SK-N-SH (cell line): ENCODE data around the gene STOX1. TPM values are rescaled to one million over a fixed set of nuclear protein-coding genes. Genes with fewer than 3 reads are reported as not detected.

ENCODE experiments used
- CTCF ChIA-PET: fragments of 300-600, 350-600 bp; formaldehyde crosslinking; extraction: SDS; loops from one replicate; lab custom pipeline; 2021; lab: Yijun Ruan, JAX
- POLR2A ChIA-PET: fragments of 350-600 bp; sonication (Branson Sonifier 250); formaldehyde crosslinking; extraction: SDS; loops from one replicate; lab custom pipeline; 2020; ENCODE audit warnings: antibody characterized with exemption, inconsistent platforms; lab: Yijun Ruan, JAX
- DNase-seq: peaks from one replicate; pipeline ENCODE4 v3.0.0; 2012
- H2AFZ ChIP-seq: fragments of 200-600 bp; sonication (generic); 2 replicates; pipeline ENCODE4 v1.8.1; 2016; ENCODE audit warnings: antibody characterized with exemption, mild to moderate bottlenecking, low read depth
- H3F3A ChIP-seq: fragments of 200-600 bp; sonication (generic); replicated peaks from 2 replicates; pipeline ENCODE3; 2016; ENCODE audit warnings: antibody characterized with exemption, mild to moderate bottlenecking; ENCODE audit not compliant: insufficient read depth
- H3K27ac ChIP-seq, 2 experiments: fragments of 200-500 bp in 1 of 2; fragments of 200-600 bp in 1 of 2; sonication (Bioruptor generic) in 1 of 2; sonication (generic), shearing (Covaris generic) in 1 of 2; 2 replicates each; pipeline versions ENCODE4 v1.5.1 to v1.6.1; 2014 to 2016; ENCODE audit warnings: low read depth in 2 of 2, inconsistent platforms in 1 of 2, low read length in 1 of 2, mild to moderate bottlenecking in 1 of 2, mixed read lengths in 1 of 2
- H3K27me3 ChIP-seq: fragments of 200-600 bp; sonication (generic), shearing (Covaris generic); 2 replicates; pipeline ENCODE4 v1.6.1; 2016; ENCODE audit warnings: mixed run types; ENCODE audit not compliant: insufficient read depth
- H3K36me3 ChIP-seq, 2 experiments: fragments of 200-500 bp in 1 of 2; fragments of 200-600 bp in 1 of 2; sonication (Bioruptor generic) in 1 of 2; sonication (generic) in 1 of 2; replicated peaks in 1 of 2; 2 replicates each; pipeline versions ENCODE3 to v1.5.1; 2014 to 2016; ENCODE audit warnings: low read length in 1 of 2, mild to moderate bottlenecking in 1 of 2; ENCODE audit not compliant: insufficient read depth in 2 of 2, control insufficient read depth in 1 of 2
- H3K4me1 ChIP-seq, 2 experiments: fragments of 200-500 bp in 1 of 2; fragments of 200-600 bp in 1 of 2; sonication (Bioruptor generic) in 1 of 2; sonication (generic), shearing (Covaris generic) in 1 of 2; 2 replicates each; pipeline versions ENCODE4 v1.5.1 to v1.6.1; 2014 to 2016; ENCODE audit warnings: low read depth in 1 of 2, low read length in 1 of 2, mixed run types in 1 of 2; ENCODE audit not compliant: insufficient read depth in 2 of 2, control insufficient read depth in 1 of 2
- H3K4me2 ChIP-seq: fragments of 200-600 bp; sonication (generic), shearing (Covaris generic); 2 replicates; pipeline ENCODE4 v1.6.1; 2017; ENCODE audit warnings: mixed run types
- H3K4me3 ChIP-seq, 2 experiments: fragments of 200-500 bp in 1 of 2; fragments of 200-600 bp in 1 of 2; sonication (Bioruptor generic) in 1 of 2; sonication (generic), shearing (Covaris generic) in 1 of 2; 2 replicates each; pipeline versions ENCODE4 v1.5.1 to v1.8.1; 2014 to 2016; ENCODE audit warnings: low read depth in 2 of 2, inconsistent platforms in 1 of 2, low read length in 1 of 2, mild to moderate bottlenecking in 1 of 2, mixed read lengths in 1 of 2, moderate library complexity in 1 of 2
- H3K79me2 ChIP-seq: fragments of 200-600 bp; sonication (generic); 2 replicates; pipeline ENCODE4 v1.8.1; 2017; ENCODE audit warnings: mild to moderate bottlenecking; ENCODE audit not compliant: insufficient read depth
- H3K9ac ChIP-seq: fragments of 200-600 bp; sonication (generic); 2 replicates; pipeline ENCODE4 v1.6.1; 2017; ENCODE audit warnings: mixed run types
- H3K9me2 ChIP-seq: fragments of 200-600 bp; sonication (generic); 2 replicates; pipeline ENCODE4 v1.6.1; 2017; ENCODE audit warnings: mixed run types
- H3K9me3 ChIP-seq: fragments of 200-600 bp; sonication (generic); 2 replicates; pipeline ENCODE4 v1.6.1; 2017; ENCODE audit warnings: mixed run types, mild to moderate bottlenecking, moderate library complexity
- H4K20me1 ChIP-seq: fragments of 200-600 bp; sonication (generic); 2 replicates; pipeline ENCODE4 v1.6.1; 2017; ENCODE audit warnings: mild to moderate bottlenecking, mixed run types; ENCODE audit not compliant: insufficient read depth
- ELF1 ChIP-seq: IDR thresholded peaks from 2 replicates; pipeline ENCODE4 v1.4.0; 2012
- EP300 ChIP-seq, 2 experiments: IDR thresholded peaks; 2 replicates each; pipeline versions ENCODE4 v1.4.0 to v1.6.1; 2012; ENCODE audit warnings: borderline replicate concordance in 1 of 2, low read depth in 1 of 2, low read length in 1 of 2
- FOSL2 ChIP-seq: IDR thresholded peaks from 2 replicates; pipeline ENCODE4 v1.4.0; 2012; ENCODE audit warnings: low read depth, mild to moderate bottlenecking, moderate library complexity, borderline replicate concordance
- FOXJ3 ChIP-seq: sonication (generic); formaldehyde crosslinking; IDR thresholded peaks from 2 replicates; pipeline ENCODE4 v1.5.1; 2020; ENCODE audit warnings: mild to moderate bottlenecking, missing genetic modification reagents
- FOXM1 ChIP-seq: IDR thresholded peaks from 2 replicates; pipeline ENCODE4 v1.4.0; 2012; ENCODE audit warnings: low read depth, mild to moderate bottlenecking
- GABPA ChIP-seq: IDR thresholded peaks from 2 replicates; pipeline ENCODE4 v1.4.0; 2012; ENCODE audit warnings: low read depth, mild to moderate bottlenecking
- GATA2 ChIP-seq: sonication (generic); formaldehyde crosslinking; IDR thresholded peaks from 2 replicates; pipeline ENCODE4 v1.5.0; 2020; ENCODE audit warnings: mild to moderate bottlenecking, missing genetic modification reagents
- MEF2A ChIP-seq: IDR thresholded peaks from 2 replicates; pipeline ENCODE4 v1.4.0; 2012; ENCODE audit warnings: low read depth, borderline replicate concordance
- MXI1 ChIP-seq: IDR thresholded peaks from 2 replicates; pipeline ENCODE4 v1.6.1; 2012; ENCODE audit warnings: mild to moderate bottlenecking, low read depth, low read length, improper control_type of control experiment
- NRF1 ChIP-seq: IDR thresholded peaks from 2 replicates; pipeline ENCODE4 v1.6.1; 2012; ENCODE audit warnings: low read depth, mild to moderate bottlenecking, low read length
- POLR2AphosphoS5 ChIP-seq: IDR thresholded peaks from 2 replicates; pipeline ENCODE4 v1.6.1; 2012; ENCODE audit warnings: low read depth, low read length
- RAD21 ChIP-seq: IDR thresholded peaks from 2 replicates; pipeline ENCODE4 v1.6.1; 2012; ENCODE audit warnings: mild to moderate bottlenecking, low read length
- RXRA ChIP-seq: IDR thresholded peaks from 2 replicates; pipeline ENCODE4 v1.4.0; 2012; ENCODE audit warnings: low read depth, mild to moderate bottlenecking, borderline replicate concordance
- SIN3A ChIP-seq: IDR thresholded peaks from 2 replicates; pipeline ENCODE4 v1.6.1; 2012; ENCODE audit warnings: low read depth, mild to moderate bottlenecking, low read length, moderate library complexity, borderline replicate concordance
- SMC3 ChIP-seq: IDR thresholded peaks from 2 replicates; pipeline ENCODE4 v1.6.1; 2012; ENCODE audit warnings: low read depth, low read length, improper control_type of control experiment
- TAF1 ChIP-seq: IDR thresholded peaks from 2 replicates; pipeline ENCODE4 v1.6.1; 2012; ENCODE audit warnings: low read depth, mild to moderate bottlenecking, low read length, moderate library complexity, borderline replicate concordance
- TCF12 ChIP-seq: IDR thresholded peaks from 2 replicates; pipeline ENCODE4 v1.4.0; 2012
- WGBS: methylation state at CpG from one replicate; pipeline ENCODE4 v1.1.6; 2017; ENCODE audit warnings: low lambda C conversion rate; 5-methylcytosine and 5-hydroxymethylcytosine counted together
- polyA plus RNA-seq, 3 experiments: library from polyadenylated mRNA; depleted of rRNA; stranded (reverse); fragments of >200 nt; gene quantifications; 2 replicates each; pipeline ENCODE4 v1.2.3, GENCODE V29; 2012
- TF ChIP-seq, protein P1 (sequence below): IDR thresholded peaks from 2 replicates; pipeline ENCODE4 v1.4.0; 2012; ENCODE audit warnings: low read depth, borderline replicate concordance
- TF ChIP-seq, protein P2 (sequence below): IDR thresholded peaks from 2 replicates; pipeline ENCODE4 v1.6.1; 2012; ENCODE audit warnings: mild to moderate bottlenecking, low read depth, low read length, moderate library complexity
- TF ChIP-seq, protein P3 (sequence below): IDR thresholded peaks from 2 replicates; pipeline ENCODE4 v1.4.0; 2012; ENCODE audit warnings: low read depth
- TF ChIP-seq, protein P4 (sequence below): fragments of 150-350 bp; IDR thresholded peaks from 2 replicates; pipeline ENCODE4 v1.6.1; 2017; ENCODE audit warnings: antibody characterized with exemption, low read length, low read depth, borderline replicate concordance
- TF ChIP-seq, protein P5 (sequence below): fragments of 150-350 bp; IDR thresholded peaks from 2 replicates; pipeline ENCODE4 v1.6.1; 2016; ENCODE audit warnings: mild to moderate bottlenecking, low read depth, low read length

STOX1 gene
- polyA plus RNA-seq, 1 of the 3 experiments (the other 2 are of a cell fraction), result 0.13 TPM

DNA sequence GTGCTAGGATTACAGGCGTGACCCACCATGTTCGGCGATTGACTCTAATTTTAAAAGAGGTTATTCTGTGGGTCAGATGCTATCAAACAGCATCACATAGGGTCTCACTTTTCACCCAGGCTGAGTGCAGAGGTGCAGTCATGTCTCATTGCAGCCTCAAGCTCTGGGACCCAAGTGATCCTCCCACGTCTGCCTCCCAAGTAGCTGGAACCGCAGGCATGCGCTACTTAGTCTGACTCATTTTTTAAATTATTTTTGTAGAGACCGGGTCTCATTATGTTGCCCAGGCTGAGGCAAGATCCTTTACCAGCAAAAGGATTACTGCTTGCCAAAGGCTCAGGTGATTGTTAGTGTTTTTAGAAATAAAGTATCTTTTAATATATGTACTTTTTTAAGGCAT is 42.9 kb upstream of the STOX1 start:
- peaks cover 34 to 84% of the 10 kb centered on the region in 2 experiments for H3K36me3 ChIP-seq
- no peaks in the 10 kb centered on the region for H3K27me3 ChIP-seq
- H3K4me2 ChIP-seq, result no peak overlapping the region
- H3K27ac ChIP-seq, result no peak overlapping the region
- ChIA-PET CTCF (interaction anchor here (1.0 to 1.1 kb wide), 2 partner anchors 10 to 113 kb away, joined by 3 to 5 read pairs; no protein-coding TSS in a partner anchor), POLR2A (no interaction called here)
- TF ChIP-seq EP300 (IDR thresholded peaks at IDR 0.05; ENCODE audit: borderline replicate concordance in 1 of 2, low read depth in 1 of 2, low read length in 1 of 2), result no peak
- TF ChIP-seq, protein P1, sequence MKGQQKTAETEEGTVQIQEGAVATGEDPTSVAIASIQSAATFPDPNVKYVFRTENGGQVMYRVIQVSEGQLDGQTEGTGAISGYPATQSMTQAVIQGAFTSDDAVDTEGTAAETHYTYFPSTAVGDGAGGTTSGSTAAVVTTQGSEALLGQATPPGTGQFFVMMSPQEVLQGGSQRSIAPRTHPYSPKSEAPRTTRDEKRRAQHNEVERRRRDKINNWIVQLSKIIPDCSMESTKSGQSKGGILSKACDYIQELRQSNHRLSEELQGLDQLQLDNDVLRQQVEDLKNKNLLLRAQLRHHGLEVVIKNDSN, result no peak
- TF ChIP-seq ELF1, result no peak
- TF ChIP-seq, protein P2, sequence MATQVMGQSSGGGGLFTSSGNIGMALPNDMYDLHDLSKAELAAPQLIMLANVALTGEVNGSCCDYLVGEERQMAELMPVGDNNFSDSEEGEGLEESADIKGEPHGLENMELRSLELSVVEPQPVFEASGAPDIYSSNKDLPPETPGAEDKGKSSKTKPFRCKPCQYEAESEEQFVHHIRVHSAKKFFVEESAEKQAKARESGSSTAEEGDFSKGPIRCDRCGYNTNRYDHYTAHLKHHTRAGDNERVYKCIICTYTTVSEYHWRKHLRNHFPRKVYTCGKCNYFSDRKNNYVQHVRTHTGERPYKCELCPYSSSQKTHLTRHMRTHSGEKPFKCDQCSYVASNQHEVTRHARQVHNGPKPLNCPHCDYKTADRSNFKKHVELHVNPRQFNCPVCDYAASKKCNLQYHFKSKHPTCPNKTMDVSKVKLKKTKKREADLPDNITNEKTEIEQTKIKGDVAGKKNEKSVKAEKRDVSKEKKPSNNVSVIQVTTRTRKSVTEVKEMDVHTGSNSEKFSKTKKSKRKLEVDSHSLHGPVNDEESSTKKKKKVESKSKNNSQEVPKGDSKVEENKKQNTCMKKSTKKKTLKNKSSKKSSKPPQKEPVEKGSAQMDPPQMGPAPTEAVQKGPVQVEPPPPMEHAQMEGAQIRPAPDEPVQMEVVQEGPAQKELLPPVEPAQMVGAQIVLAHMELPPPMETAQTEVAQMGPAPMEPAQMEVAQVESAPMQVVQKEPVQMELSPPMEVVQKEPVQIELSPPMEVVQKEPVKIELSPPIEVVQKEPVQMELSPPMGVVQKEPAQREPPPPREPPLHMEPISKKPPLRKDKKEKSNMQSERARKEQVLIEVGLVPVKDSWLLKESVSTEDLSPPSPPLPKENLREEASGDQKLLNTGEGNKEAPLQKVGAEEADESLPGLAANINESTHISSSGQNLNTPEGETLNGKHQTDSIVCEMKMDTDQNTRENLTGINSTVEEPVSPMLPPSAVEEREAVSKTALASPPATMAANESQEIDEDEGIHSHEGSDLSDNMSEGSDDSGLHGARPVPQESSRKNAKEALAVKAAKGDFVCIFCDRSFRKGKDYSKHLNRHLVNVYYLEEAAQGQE, result no peak
- TF ChIP-seq MEF2A, result no peak
- no peak for TF ChIP-seq FOSL2
- no peak for TF ChIP-seq SIN3A
- 99% methylated on average over 7 of the region's 7 CpGs for WGBS
- no peaks in the 10 kb centered on the region for H3K9me2 ChIP-seq
- peaks cover 6% of the 10 kb centered on the region; the same call in 1 of the 2 replicates for H3K79me2 ChIP-seq
- no peaks in the 10 kb centered on the region for H4K20me1 ChIP-seq
- DNase-seq, result no peak
- H3K9ac ChIP-seq, result no peak overlapping the region
- H3K4me1 ChIP-seq, result no peaks in the 10 kb centered on the region
- peaks cover 19% of the 10 kb centered on the region for H3F3A ChIP-seq
- H3K9me3 ChIP-seq, result no peaks in the 10 kb centered on the region
- H3K4me3 ChIP-seq, result no peak overlapping the region
- no peak overlapping the region for H2AFZ ChIP-seq

DNA sequence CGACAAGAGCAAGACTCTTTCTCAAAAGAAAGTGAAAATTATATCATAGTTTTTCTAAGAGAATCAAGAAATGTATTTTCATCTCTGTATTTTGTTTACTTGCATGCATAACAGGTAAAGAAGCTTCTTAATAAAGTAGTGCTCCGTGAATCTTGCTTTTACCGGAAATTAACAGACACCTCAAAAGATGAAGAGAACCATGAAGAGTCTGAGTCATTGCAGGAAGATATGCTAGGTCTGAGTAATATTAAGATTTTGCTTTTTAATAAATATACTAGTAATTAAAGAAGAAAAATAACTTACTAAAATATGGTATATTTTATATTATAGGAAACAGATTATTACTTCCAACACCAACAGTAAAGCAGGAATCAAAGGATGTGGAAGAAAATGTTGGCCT is 39.5 kb upstream of the STOX1 start:
- CTCF ChIA-PET, result interaction anchor here (1.6 kb wide), 1 partner anchor 110 kb away, joined by 7 read pairs; no protein-coding TSS in a partner anchor
- H3K79me2 ChIP-seq, result no peaks in the 10 kb centered on the region
- TF ChIP-seq FOSL2, result no peak
- TF ChIP-seq, protein P3, sequence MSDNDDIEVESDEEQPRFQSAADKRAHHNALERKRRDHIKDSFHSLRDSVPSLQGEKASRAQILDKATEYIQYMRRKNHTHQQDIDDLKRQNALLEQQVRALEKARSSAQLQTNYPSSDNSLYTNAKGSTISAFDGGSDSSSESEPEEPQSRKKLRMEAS, result no peak
- TF ChIP-seq TCF12, result no peak
- no peak for TF ChIP-seq SMC3
- no peak for TF ChIP-seq RXRA
- no peak for TF ChIP-seq POLR2AphosphoS5
- TF ChIP-seq, protein P1, result no peak
- no peak for TF ChIP-seq RAD21
- no peak for TF ChIP-seq FOXJ3 (CRISPR knock-in tag)
- no peak for TF ChIP-seq FOXM1
- no peak for TF ChIP-seq NRF1
- TF ChIP-seq, protein P4, sequence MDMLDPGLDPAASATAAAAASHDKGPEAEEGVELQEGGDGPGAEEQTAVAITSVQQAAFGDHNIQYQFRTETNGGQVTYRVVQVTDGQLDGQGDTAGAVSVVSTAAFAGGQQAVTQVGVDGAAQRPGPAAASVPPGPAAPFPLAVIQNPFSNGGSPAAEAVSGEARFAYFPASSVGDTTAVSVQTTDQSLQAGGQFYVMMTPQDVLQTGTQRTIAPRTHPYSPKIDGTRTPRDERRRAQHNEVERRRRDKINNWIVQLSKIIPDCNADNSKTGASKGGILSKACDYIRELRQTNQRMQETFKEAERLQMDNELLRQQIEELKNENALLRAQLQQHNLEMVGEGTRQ, result no peak
- no peak for TF ChIP-seq MXI1
- TF ChIP-seq, protein P5, sequence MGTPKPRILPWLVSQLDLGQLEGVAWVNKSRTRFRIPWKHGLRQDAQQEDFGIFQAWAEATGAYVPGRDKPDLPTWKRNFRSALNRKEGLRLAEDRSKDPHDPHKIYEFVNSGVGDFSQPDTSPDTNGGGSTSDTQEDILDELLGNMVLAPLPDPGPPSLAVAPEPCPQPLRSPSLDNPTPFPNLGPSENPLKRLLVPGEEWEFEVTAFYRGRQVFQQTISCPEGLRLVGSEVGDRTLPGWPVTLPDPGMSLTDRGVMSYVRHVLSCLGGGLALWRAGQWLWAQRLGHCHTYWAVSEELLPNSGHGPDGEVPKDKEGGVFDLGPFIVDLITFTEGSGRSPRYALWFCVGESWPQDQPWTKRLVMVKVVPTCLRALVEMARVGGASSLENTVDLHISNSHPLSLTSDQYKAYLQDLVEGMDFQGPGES, result no peak
- no peak for TF ChIP-seq GABPA
- TF ChIP-seq GATA2 (CRISPR knock-in tag), result no peak
- TF ChIP-seq TAF1, result no peak

More for the DNA sequence above, 39.5 kb upstream of the STOX1 start:
- no peaks in the 10 kb centered on the region for H3K27me3 ChIP-seq
- H3K9ac ChIP-seq, result no peak overlapping the region
- WGBS, result 94% methylated on average over 3 of the region's 3 CpGs
- H3K4me2 ChIP-seq, result no peak overlapping the region
- DNase-seq, result no peak
- POLR2A ChIA-PET, result no interaction called here
- no peaks in the 10 kb centered on the region for H3K9me3 ChIP-seq
- H3F3A ChIP-seq, result peaks cover 14% of the 10 kb centered on the region
- no peak overlapping the region for H3K4me3 ChIP-seq
- H3K9me2 ChIP-seq, result no peaks in the 10 kb centered on the region
- no peak overlapping the region for H3K27ac ChIP-seq
- H4K20me1 ChIP-seq, result no peaks in the 10 kb centered on the region
- peaks cover 38 to 83% of the 10 kb centered on the region in 2 experiments for H3K36me3 ChIP-seq
- no peaks in the 10 kb centered on the region for H3K4me1 ChIP-seq
- H2AFZ ChIP-seq, result no peak overlapping the region
